HepG2 (cell line): ENCODE results near the gene HSPA1A. TPM values are rescaled to one million over a fixed set of nuclear protein-coding genes. Genes with fewer than 3 reads are reported as not detected.
A peak's percentile ranks its signal among the peaks of the same experiment; 100 is the strongest.
"Not testable (repeated sequence)": the region's sequence is repeated elsewhere in the genome, so short reads cannot be mapped to it uniquely, and the experiment has no call there.

Experiments
- ATAC-seq: fragments of 200-7000 bp; cut with Tn5 transposase; 3 replicates; pipeline ENCODE4 v1.9.1; 2020; ENCODE audit warnings: mild to moderate bottlenecking, moderate library complexity
- BruUV-seq: library from RNA; stranded (reverse); fragments of 400-500 nt; replicated peaks from 2 replicates; lab custom pipeline; 2021; lab: Mats Ljungman, UMichigan
- CTCF ChIA-PET: fragments of 300-600 bp; formaldehyde crosslinking; extraction: SDS; loops from one replicate; lab custom pipeline; 2021; ENCODE audit warnings: low total read pairs, inconsistent platforms, low intra/inter-chr PET ratio; lab: Yijun Ruan, JAX
- POLR2A ChIA-PET: fragments of 350-600 bp; sonication (Branson Sonifier 250); formaldehyde crosslinking; loops from one replicate; lab custom pipeline; 2020; ENCODE audit warnings: antibody characterized with exemption, inconsistent platforms; lab: Yijun Ruan, JAX
- DNase-seq: peaks from one replicate; pipeline ENCODE4 v3.0.0-alpha.2; 2015; ENCODE audit warnings: low spot score
- FAIRE-seq: peaks from 3 replicates; lab custom pipeline; 2011; peaks lifted over from hg19 to GRCh38; lab: Jason Lieb, UNC
- H2AFZ ChIP-seq: one replicate; pipeline ENCODE4 v1.6.1; 2011; ENCODE audit warnings: low read length, inconsistent platforms
- H3K27ac ChIP-seq: fragments of 300-600 bp; 3 replicates; pipeline ENCODE4 v1.8.0; 2011; ENCODE audit warnings: mixed run types, mild to moderate bottlenecking, mixed read lengths, low read length, inconsistent platforms; ENCODE audit not compliant: insufficient read depth; ENCODE audit errors: extremely low read length
- H3K27me3 ChIP-seq, 2 experiments: fragments of 200-600 bp in 1 of 2; 2 replicates in 1 of 2; 3 replicates in 1 of 2; pipeline versions ENCODE4 v1.6.0 to v1.8.0; 2011; ENCODE audit warnings: low read length in 2 of 2, mild to moderate bottlenecking in 2 of 2, moderate library complexity in 2 of 2, inconsistent platforms in 1 of 2; ENCODE audit not compliant: insufficient read depth in 2 of 2, control insufficient read depth in 1 of 2
- H3K36me3 ChIP-seq, 2 experiments: fragments of 200-600 bp in 1 of 2; replicated peaks in 1 of 2; 2 replicates in 1 of 2; 3 replicates in 1 of 2; pipeline versions ENCODE4 v1.5.1 to v1.8.0; 2011; ENCODE audit warnings: low read length in 2 of 2, inconsistent platforms in 1 of 2; ENCODE audit not compliant: insufficient read depth in 2 of 2, control insufficient read depth in 1 of 2
- H3K4me1 ChIP-seq: 2 replicates; pipeline ENCODE4 v1.5.1; 2012; ENCODE audit warnings: low read length, inconsistent platforms; ENCODE audit not compliant: insufficient read depth
- H3K4me2 ChIP-seq: 2 replicates; pipeline ENCODE4 v1.6.0; 2011; ENCODE audit warnings: low read depth, low read length, inconsistent platforms
- H3K4me3 ChIP-seq, 3 experiments: fragments of 200-600 bp in 1 of 3; sonication (generic), shearing (Covaris generic) in 1 of 3; replicated peaks in 1 of 3; 2 replicates each; pipeline ENCODE4 v1.5.1; 2011 to 2016; ENCODE audit warnings: low read length in 3 of 3, inconsistent platforms in 2 of 3, low read depth in 2 of 3, mild to moderate bottlenecking in 2 of 3, control low read depth in 1 of 3, mixed read lengths in 1 of 3; ENCODE audit not compliant: insufficient read depth in 1 of 3
- H3K79me2 ChIP-seq: one replicate; pipeline ENCODE4 v1.6.1; 2011; ENCODE audit warnings: low read length, inconsistent platforms; ENCODE audit not compliant: insufficient read depth
- H3K9ac ChIP-seq: 2 replicates; pipeline ENCODE4 v1.6.0; 2011; ENCODE audit warnings: mild to moderate bottlenecking, low read depth, low read length, inconsistent platforms; ENCODE audit not compliant: insufficient read depth
- H3K9me3 ChIP-seq: 2 replicates; pipeline ENCODE4 v1.5.1; 2012; ENCODE audit warnings: mild to moderate bottlenecking, low read length
- H4K20me1 ChIP-seq: 2 replicates; pipeline ENCODE4 v1.6.0; 2011; ENCODE audit warnings: inconsistent platforms, mild to moderate bottlenecking, low read length, moderate library complexity; ENCODE audit not compliant: insufficient read depth
- MED8 ChIP-seq: sonication (generic); formaldehyde crosslinking; IDR thresholded peaks from 2 replicates; pipeline ENCODE4 v1.8.1; 2023; ENCODE audit warnings: mild to moderate bottlenecking, missing genetic modification reagents; ENCODE audit not compliant: insufficient replicate concordance
- PAF1 ChIP-seq: IDR thresholded peaks from 2 replicates; pipeline ENCODE4 v1.6.1; 2016; ENCODE audit warnings: missing genetic modification reagents, missing compliant biosample characterization
- TBX2 ChIP-seq: sonication (generic); formaldehyde crosslinking; IDR thresholded peaks from 2 replicates; pipeline ENCODE4 v1.5.0; 2020; ENCODE audit warnings: missing genetic modification reagents, mild to moderate bottlenecking, borderline replicate concordance
- ZC3H4 ChIP-seq: sonication (generic); formaldehyde crosslinking; IDR thresholded peaks from 2 replicates; pipeline ENCODE4 v1.4.0; 2020; ENCODE audit warnings: missing genetic modification reagents, borderline replicate concordance
- ZNF770 ChIP-seq: sonication (generic); formaldehyde crosslinking; IDR thresholded peaks from 2 replicates; pipeline ENCODE4 v1.5.0; 2020; ENCODE audit warnings: mild to moderate bottlenecking, missing genetic modification reagents
- WGBS: methylation state at CpG from one replicate; pipeline ENCODE4 v1.1.6; 2017; ENCODE audit warnings: low lambda C conversion rate; 5-methylcytosine and 5-hydroxymethylcytosine counted together
- in situ Hi-C: cut with HindIII; loops from 2 replicates; pipeline ENCODE4 v1.10.0; 2017; ENCODE audit warnings: low pct_unique_long_range_greater_than_20kb; ENCODE audit not compliant: extremely low pct_ligation_motif_present
- intact Hi-C: fragments of 100-400 bp; cut with micrococcal nuclease; formaldehyde crosslinking; loops from one replicate; pipeline ENCODE4 v1.10.0; 2022; ENCODE audit not compliant: unreplicated experiment
- polyA plus RNA-seq, 8 experiments: library from polyadenylated mRNA; depleted of rRNA in 3 of 8; stranded (reverse) in 7 of 8; unstranded in 1 of 8; fragments of >200 nt; fragmentation: Illumina TruSeq in 4 of 8; extraction: Trizol in 4 of 8; gene quantifications; 2 replicates each; pipeline versions ENCODE4 v1.2.1 to v1.2.3, GENCODE V29; 2011 to 2016; ENCODE audit warnings: low read depth in 4 of 8, missing spikeins in 1 of 8, mixed read lengths in 1 of 8; ENCODE audit not compliant: insufficient read depth in 1 of 8
- total RNA-seq, 5 experiments: library from RNA; depleted of rRNA; stranded (reverse); fragments of >200 nt; fragmentation: Illumina TruSeq; extraction: Trizol; gene quantifications; 2 replicates each; pipeline ENCODE4 v1.2.3, GENCODE V29; 2016; ENCODE audit warnings: low read depth in 1 of 5
- TF ChIP-seq, protein P1 (sequence below): IDR thresholded peaks from 2 replicates; pipeline ENCODE4 v1.6.1; 2018; ENCODE audit warnings: missing genetic modification reagents, mild to moderate bottlenecking, missing compliant biosample characterization

HSPA1A gene
- total and polyA plus RNA-seq, 2 of the 13 experiments (the other 11 are each of a cell fraction or from before 2014, with no cell fraction given): 44.5 to 85.0 TPM

GRCh38 chr6:31839779-31840126, 24.4 kb downstream of the HSPA1A start:
- H3K27me3 ChIP-seq, FAIRE-seq, ATAC-seq, H3K27ac ChIP-seq, BruUV-seq, CTCF ChIA-PET, in situ Hi-C loops, H2AFZ ChIP-seq, H3K4me3 ChIP-seq, DNase-seq, H3K9me3 ChIP-seq, H3K9ac ChIP-seq, H3K4me2 ChIP-seq: not testable (repeated sequence)
- Histone ChIP-seq H4K20me1 (peaks cover 43% of the 10 kb centered on the region), H3K4me1 (peaks cover 39% of the 10 kb centered on the region), H3K36me3 (peaks cover 12 to 33% of the 10 kb centered on the region in 2 experiments), H3K79me2 (peaks cover 33% of the 10 kb centered on the region)
- 0 out of 2 replicates have a peak, but pooled peaks have one; percentile 15 for TF ChIP-seq PAF1
- TF ChIP-seq, protein P1, sequence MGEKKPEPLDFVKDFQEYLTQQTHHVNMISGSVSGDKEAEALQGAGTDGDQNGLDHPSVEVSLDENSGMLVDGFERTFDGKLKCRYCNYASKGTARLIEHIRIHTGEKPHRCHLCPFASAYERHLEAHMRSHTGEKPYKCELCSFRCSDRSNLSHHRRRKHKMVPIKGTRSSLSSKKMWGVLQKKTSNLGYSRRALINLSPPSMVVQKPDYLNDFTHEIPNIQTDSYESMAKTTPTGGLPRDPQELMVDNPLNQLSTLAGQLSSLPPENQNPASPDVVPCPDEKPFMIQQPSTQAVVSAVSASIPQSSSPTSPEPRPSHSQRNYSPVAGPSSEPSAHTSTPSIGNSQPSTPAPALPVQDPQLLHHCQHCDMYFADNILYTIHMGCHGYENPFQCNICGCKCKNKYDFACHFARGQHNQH: peak; percentile 12; the same call in 1 of the 2 replicates
- TF ChIP-seq MED8 (CRISPR knock-in tag): peak; percentile 38
- 0 out of 2 replicates have a peak, but pooled peaks have one; percentile 21 for TF ChIP-seq ZC3H4 (CRISPR knock-in tag)
- peak; percentile 16; the same call in 1 of the 2 replicates for TF ChIP-seq TBX2 (CRISPR knock-in tag)
- TF ChIP-seq ZNF770: 0 out of 2 replicates have a peak, but pooled peaks have one; percentile 21
- 93% methylated on average over 8 of the region's 8 CpGs for whole genome bisulfite sequencing
- POLR2A ChIA-PET: interaction anchor here (0.8 to 15.7 kb wide), 7 partner anchors 9 to 101 kb away, joined by 3 to 264 read pairs (median 11); partner anchors contain the start of genes HSPA1A, HSPA1B, HSPA1L and MSH5
- intact Hi-C loops: loop anchor here (10.0 kb wide), 1 partner anchor 115 kb away; the partner anchor contains the start of genes NELFE and SKIC2
